GM18909 (cell line): Measurements from ENCODE around the gene ATP1A3.
"Not testable (repeated sequence)": the region's sequence is repeated elsewhere in the genome, so short reads cannot be mapped to it uniquely, and the experiment has no call there.

Source experiments
- ATAC-seq: cut with Tn5 transposase; IDR thresholded peaks from one replicate; pipeline ENCODE4 v1.9.1; 2021; ENCODE audit warnings: mild to moderate bottlenecking; ENCODE audit not compliant: unreplicated experiment, poor library complexity

Gene ATP1A3

GRCh38 chr19:42012747-42013146, 18.7 kb upstream of the ATP1A3 start:
- ATAC-seq, result not testable (repeated sequence)

- ATAC-seq, result no peak
Measured at GRCh38 chr19:42010245-42011126, 16.5 kb upstream of the ATP1A3 start.

- no peak for ATAC-seq
Measured at GRCh38 chr19:42006569-42006968, 12.5 kb upstream of the ATP1A3 start.

- ATAC-seq, result no peak
Measured at GRCh38 chr19:42005504-42005903, 11.5 kb upstream of the ATP1A3 start.

GRCh38 chr19:42003506-42004294, 9.7 kb upstream of the ATP1A3 start:
- ATAC-seq, result no peak

GRCh38 chr19:41999878-42000208, 5.8 kb upstream of the ATP1A3 start:
- ATAC-seq, result no peak

- no peak for ATAC-seq
Measured at GRCh38 chr19:41999071-41999877, 5.2 kb upstream of the ATP1A3 start.

- no peak for ATAC-seq
Measured at GRCh38 chr19:41998246-41999020, 4.4 kb upstream of the ATP1A3 start.

GRCh38 chr19:41997851-41998229, 3.8 kb upstream of the ATP1A3 start:
- no peak for ATAC-seq

GRCh38 chr19:41997121-41997850, 3.3 kb upstream of the ATP1A3 start:
- no peak for ATAC-seq

- ATAC-seq, result no peak
Measured at GRCh38 chr19:41995959-41996797, 2.1 kb upstream of the ATP1A3 start.

GRCh38 chr19:41994994-41995958, 1.2 kb upstream of the ATP1A3 start:
- no peak for ATAC-seq

GRCh38 chr19:41994521-41994971, 516 bp upstream of the ATP1A3 start:
- no peak for ATAC-seq

- ATAC-seq, result not testable (repeated sequence)
Measured at GRCh38 chr19:41991925-41992569, 2.0 kb downstream of the ATP1A3 start.

- no peak for ATAC-seq
Measured at GRCh38 chr19:41991025-41991424, 3.0 kb downstream of the ATP1A3 start.

- ATAC-seq, result no peak
Measured at GRCh38 chr19:41990615-41991014, 3.4 kb downstream of the ATP1A3 start.

- no peak for ATAC-seq
Measured at GRCh38 chr19:41990028-41990427, 4.0 kb downstream of the ATP1A3 start.
